WTC11 (cell line): ENCODE results near the gene SEMA3F. TPM values are rescaled to one million over a fixed set of nuclear protein-coding genes. Genes with fewer than 3 reads are reported as not detected.
A peak's percentile ranks its signal among the peaks of the same experiment; 100 is the strongest.

ENCODE experiments used
- ATAC-seq: fragments of 200-7000 bp; cut with Tn5 transposase; 2 replicates; pipeline ENCODE4 v1.10.0; 2021; ENCODE audit warnings: mild to moderate bottlenecking, moderate library complexity
- CTCF ChIA-PET: fragments of 300-600 bp; sonication (Branson Sonifier 250); formaldehyde crosslinking; loops from one replicate; lab custom pipeline; 2021; ENCODE audit warnings: antibody characterized with exemption; lab: Charles Lee
- POLR2A ChIA-PET: fragments of 350-600 bp; sonication (Branson Sonifier 250); formaldehyde crosslinking; loops from one replicate; lab custom pipeline; 2021; ENCODE audit warnings: antibody characterized with exemption; lab: Charles Lee
- DNase-seq: peaks from one replicate; pipeline ENCODE4 v3.0.0; 2021; ENCODE audit warnings: low spot score
- H3K27ac Mint-ChIP-seq: 2 replicates; pipeline ENCODE4 v1.8.0; 2021; ENCODE audit warnings: mixed read lengths
- H3K27me3 Mint-ChIP-seq: 2 replicates; pipeline ENCODE4 v1.8.0; 2021; ENCODE audit warnings: low read depth, mild to moderate bottlenecking, moderate library complexity, mixed read lengths
- H3K36me3 Mint-ChIP-seq: 2 replicates; pipeline ENCODE4 v1.8.0; 2021; ENCODE audit warnings: mixed read lengths
- H3K4me1 Mint-ChIP-seq: 2 replicates; pipeline ENCODE4 v1.8.0; 2022; ENCODE audit warnings: mixed read lengths
- H3K4me3 Mint-ChIP-seq: 2 replicates; pipeline ENCODE4 v1.8.0; 2021; ENCODE audit warnings: mild to moderate bottlenecking, moderate library complexity, mixed read lengths
- H3K9me3 Mint-ChIP-seq: 2 replicates; pipeline ENCODE4 v1.8.0; 2021; ENCODE audit warnings: mixed read lengths
- FOXJ3 ChIP-seq: sonication (generic); formaldehyde crosslinking; IDR thresholded peaks from 2 replicates; pipeline ENCODE4 v1.9.0; 2021; ENCODE audit warnings: missing genetic modification reagents, mild to moderate bottlenecking, borderline replicate concordance
- NFATC4 ChIP-seq: fragments of 250-450 bp; sonication (Bioruptor Pico); IDR thresholded peaks from 2 replicates; pipeline ENCODE4 v1.9.0; 2021; ENCODE audit warnings: mild to moderate bottlenecking
- NR2C2 ChIP-seq: sonication (generic); formaldehyde crosslinking; IDR thresholded peaks from 2 replicates; pipeline ENCODE4 v1.8.0; 2022; ENCODE audit warnings: mild to moderate bottlenecking, missing genetic modification reagents
- ZNF121 ChIP-seq: sonication (generic); formaldehyde crosslinking; IDR thresholded peaks from 2 replicates; pipeline ENCODE4 v1.8.0; 2023; ENCODE audit warnings: missing genetic modification reagents
- ZNF423 ChIP-seq: fragments of 250-450 bp; sonication (Bioruptor Pico); IDR thresholded peaks from 2 replicates; pipeline ENCODE4 v2.1.2; 2022; ENCODE audit warnings: mild to moderate bottlenecking, moderate library complexity
- total RNA-seq: library from RNA; stranded (reverse); gene quantifications from 3 replicates; pipeline ENCODE4 v1.2.3, GENCODE V29; 2021
- TF ChIP-seq, protein P1 (sequence below): fragments of 250-450 bp; sonication (Bioruptor Pico); conservative IDR thresholded peaks from 2 replicates; pipeline ENCODE4 v1.9.0; 2021; ENCODE audit warnings: mild to moderate bottlenecking
- TF ChIP-seq, protein P2 (sequence below): fragments of 250-450 bp; sonication (Bioruptor Pico); IDR thresholded peaks from 2 replicates; pipeline ENCODE4 v2.1.2; 2022; ENCODE audit warnings: mild to moderate bottlenecking, moderate library complexity
- TF ChIP-seq, protein P3 (sequence below): sonication (generic); formaldehyde crosslinking; IDR thresholded peaks from 2 replicates; pipeline ENCODE4 v1.8.0; 2022; ENCODE audit warnings: mild to moderate bottlenecking, missing genetic modification reagents
- TF ChIP-seq, protein P4 (sequence below): fragments of 250-450 bp; sonication (Bioruptor Pico); IDR thresholded peaks from 2 replicates; pipeline ENCODE4 v1.9.0; 2021; ENCODE audit warnings: mild to moderate bottlenecking
- TF ChIP-seq, protein P5 (sequence below): sonication (generic); formaldehyde crosslinking; IDR thresholded peaks from 2 replicates; pipeline ENCODE4 v1.8.0; 2023; ENCODE audit warnings: missing genetic modification reagents, mild to moderate bottlenecking, borderline replicate concordance

SEMA3F gene
- total RNA-seq, 1 experiment from 2014 or later, result 49.0 TPM

DNA sequence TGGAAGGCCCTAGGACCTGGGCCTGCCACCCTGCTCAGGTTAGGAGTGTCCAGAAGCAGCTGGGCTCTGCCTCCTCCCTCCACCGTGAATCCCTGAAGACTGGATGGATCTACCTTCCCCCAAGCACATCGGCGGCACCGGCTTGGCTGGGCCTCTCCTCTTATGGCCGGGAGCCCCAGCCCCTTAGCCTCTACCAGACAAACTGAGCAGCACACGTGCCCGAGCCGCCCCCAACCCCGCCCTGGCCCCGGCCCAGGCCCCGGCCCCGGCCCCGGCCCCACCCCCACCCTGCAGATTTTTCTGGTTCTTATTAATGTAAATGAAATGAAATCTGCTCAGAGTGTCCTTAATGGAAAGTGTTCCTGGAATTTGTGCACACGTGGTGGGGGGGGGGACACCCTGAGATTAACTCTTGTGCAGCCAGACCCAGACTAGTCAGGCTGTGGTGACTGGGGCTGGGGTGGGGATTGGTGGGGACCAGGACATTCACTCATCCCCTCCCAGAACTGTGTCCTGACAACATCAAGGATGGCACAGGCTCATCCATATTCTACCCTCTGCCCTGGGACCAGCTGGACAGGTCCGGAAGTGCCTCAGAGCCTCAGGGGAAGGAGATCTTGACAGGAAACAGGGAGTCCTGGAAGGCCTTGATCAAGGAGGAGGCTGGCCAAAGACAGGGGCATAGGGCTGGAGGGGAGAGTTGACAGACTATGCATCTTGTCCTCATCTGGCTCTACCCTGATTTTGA is 30.9 kb upstream of the SEMA3F start:
- TF ChIP-seq FOXJ3 (no peak), NR2C2 (CRISPR knock-in tag) (no peak), ZNF423 (CRISPR knock-in tag) (no peak), NFATC4 (CRISPR knock-in tag) (no peak), ZNF121 (no peak)
- TF ChIP-seq, protein P1, sequence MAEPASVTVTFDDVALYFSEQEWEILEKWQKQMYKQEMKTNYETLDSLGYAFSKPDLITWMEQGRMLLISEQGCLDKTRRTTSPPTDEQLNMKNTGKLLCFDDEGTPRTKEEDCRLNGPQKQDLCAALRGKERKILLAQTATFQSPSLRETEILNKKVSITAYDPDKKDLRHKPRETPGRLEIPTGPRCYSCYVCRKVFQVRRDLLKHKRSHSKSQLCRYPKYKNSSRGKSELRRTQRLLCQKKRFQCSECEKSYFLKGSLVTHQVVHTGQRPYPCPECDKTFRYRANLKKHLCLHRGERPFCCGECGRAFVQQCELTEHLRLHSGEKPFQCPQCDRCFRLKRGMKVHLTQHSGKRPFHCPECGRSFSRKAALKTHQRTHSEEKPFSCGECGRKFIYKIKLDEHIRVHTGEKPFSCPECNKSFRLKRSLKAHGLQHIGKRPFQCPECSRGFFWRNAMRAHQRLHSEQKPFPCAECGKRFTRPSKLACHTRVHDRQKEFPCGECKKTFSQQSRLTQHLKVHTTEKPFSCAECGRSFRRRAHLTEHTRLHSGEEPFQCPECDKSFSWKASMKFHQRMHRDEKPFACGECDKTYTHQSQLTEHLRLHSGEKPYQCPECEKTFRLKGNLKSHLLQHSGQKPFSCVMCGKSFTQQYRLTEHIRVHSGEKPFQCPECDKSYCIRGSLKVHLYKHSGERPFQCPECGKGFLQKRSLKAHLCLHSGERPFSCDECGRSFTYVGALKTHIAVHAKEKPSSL, result no peak
- TF ChIP-seq, protein P2, sequence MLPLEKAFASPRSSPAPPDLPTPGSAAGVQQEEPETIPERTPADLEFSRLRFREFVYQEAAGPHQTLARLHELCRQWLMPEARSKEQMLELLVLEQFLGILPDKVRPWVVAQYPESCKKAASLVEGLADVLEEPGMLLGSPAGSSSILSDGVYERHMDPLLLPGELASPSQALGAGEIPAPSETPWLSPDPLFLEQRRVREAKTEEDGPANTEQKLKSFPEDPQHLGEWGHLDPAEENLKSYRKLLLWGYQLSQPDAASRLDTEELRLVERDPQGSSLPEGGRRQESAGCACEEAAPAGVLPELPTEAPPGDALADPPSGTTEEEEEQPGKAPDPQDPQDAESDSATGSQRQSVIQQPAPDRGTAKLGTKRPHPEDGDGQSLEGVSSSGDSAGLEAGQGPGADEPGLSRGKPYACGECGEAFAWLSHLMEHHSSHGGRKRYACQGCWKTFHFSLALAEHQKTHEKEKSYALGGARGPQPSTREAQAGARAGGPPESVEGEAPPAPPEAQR (CRISPR knock-in tag), result no peak
- TF ChIP-seq, protein P3, sequence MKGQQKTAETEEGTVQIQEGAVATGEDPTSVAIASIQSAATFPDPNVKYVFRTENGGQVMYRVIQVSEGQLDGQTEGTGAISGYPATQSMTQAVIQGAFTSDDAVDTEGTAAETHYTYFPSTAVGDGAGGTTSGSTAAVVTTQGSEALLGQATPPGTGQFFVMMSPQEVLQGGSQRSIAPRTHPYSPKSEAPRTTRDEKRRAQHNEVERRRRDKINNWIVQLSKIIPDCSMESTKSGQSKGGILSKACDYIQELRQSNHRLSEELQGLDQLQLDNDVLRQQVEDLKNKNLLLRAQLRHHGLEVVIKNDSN (CRISPR knock-in tag), result no peak
- TF ChIP-seq, protein P4, sequence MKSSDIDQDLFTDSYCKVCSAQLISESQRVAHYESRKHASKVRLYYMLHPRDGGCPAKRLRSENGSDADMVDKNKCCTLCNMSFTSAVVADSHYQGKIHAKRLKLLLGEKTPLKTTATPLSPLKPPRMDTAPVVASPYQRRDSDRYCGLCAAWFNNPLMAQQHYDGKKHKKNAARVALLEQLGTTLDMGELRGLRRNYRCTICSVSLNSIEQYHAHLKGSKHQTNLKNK (CRISPR knock-in tag), result no peak
- TF ChIP-seq, protein P5, sequence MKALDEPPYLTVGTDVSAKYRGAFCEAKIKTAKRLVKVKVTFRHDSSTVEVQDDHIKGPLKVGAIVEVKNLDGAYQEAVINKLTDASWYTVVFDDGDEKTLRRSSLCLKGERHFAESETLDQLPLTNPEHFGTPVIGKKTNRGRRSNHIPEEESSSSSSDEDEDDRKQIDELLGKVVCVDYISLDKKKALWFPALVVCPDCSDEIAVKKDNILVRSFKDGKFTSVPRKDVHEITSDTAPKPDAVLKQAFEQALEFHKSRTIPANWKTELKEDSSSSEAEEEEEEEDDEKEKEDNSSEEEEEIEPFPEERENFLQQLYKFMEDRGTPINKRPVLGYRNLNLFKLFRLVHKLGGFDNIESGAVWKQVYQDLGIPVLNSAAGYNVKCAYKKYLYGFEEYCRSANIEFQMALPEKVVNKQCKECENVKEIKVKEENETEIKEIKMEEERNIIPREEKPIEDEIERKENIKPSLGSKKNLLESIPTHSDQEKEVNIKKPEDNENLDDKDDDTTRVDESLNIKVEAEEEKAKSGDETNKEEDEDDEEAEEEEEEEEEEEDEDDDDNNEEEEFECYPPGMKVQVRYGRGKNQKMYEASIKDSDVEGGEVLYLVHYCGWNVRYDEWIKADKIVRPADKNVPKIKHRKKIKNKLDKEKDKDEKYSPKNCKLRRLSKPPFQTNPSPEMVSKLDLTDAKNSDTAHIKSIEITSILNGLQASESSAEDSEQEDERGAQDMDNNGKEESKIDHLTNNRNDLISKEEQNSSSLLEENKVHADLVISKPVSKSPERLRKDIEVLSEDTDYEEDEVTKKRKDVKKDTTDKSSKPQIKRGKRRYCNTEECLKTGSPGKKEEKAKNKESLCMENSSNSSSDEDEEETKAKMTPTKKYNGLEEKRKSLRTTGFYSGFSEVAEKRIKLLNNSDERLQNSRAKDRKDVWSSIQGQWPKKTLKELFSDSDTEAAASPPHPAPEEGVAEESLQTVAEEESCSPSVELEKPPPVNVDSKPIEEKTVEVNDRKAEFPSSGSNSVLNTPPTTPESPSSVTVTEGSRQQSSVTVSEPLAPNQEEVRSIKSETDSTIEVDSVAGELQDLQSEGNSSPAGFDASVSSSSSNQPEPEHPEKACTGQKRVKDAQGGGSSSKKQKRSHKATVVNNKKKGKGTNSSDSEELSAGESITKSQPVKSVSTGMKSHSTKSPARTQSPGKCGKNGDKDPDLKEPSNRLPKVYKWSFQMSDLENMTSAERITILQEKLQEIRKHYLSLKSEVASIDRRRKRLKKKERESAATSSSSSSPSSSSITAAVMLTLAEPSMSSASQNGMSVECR, result no peak
- Mint-ChIP-seq H3K27me3 (no peaks in the 10 kb centered on the region), H3K9me3 (no peaks in the 10 kb centered on the region), H3K4me1 (peaks cover 41% of the 10 kb centered on the region), H3K4me3 (no peak overlapping the region), H3K27ac (no peak overlapping the region), H3K36me3 (peaks cover 2% of the 10 kb centered on the region; the same call in 1 of the 2 replicates)
- CTCF ChIA-PET, result interaction anchor here (0.6 to 5.9 kb wide), 14 partner anchors 12 to 423 kb away, joined by 3 to 74 read pairs (median 6); partner anchors contain the start of gene GNAT1
- DNase-seq, result no peak
- POLR2A ChIA-PET, result interaction anchor here (0.8 kb wide), 1 partner anchor 70 kb away, joined by 3 read pairs; no protein-coding TSS in a partner anchor
- no peak for ATAC-seq

DNA sequence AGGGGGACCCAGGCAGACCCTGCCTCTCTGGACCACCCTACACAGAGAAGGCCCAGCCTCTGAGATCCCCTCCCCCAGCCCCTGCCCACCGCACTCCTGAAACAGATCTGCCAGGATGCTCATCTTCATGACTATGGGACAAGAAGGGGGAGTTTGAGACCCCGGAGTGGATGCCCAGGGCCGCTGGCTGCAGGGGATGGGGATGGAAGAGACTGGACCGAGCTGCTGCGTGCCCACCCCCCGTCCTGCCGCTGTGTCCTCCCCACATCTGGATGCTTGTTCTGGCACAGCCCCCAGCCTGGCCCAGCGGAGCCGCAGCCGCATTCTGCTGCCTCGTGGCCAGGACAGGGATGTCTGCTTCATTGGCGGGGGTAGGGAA is 30.3 kb upstream of the SEMA3F start:
- CTCF ChIA-PET, result interaction anchor here (0.6 to 2.2 kb wide), 11 partner anchors 13 to 252 kb away, joined by 3 to 11 read pairs (median 6); no protein-coding TSS in a partner anchor
- ATAC-seq, result no peak; the same call in 1 of the 2 replicates
- H3K9me3 Mint-ChIP-seq, result no peaks in the 10 kb centered on the region
- no peak for TF ChIP-seq ZNF423 (CRISPR knock-in tag)
- no peak overlapping the region for H3K4me3 Mint-ChIP-seq
- peaks cover 41% of the 10 kb centered on the region for H3K4me1 Mint-ChIP-seq
- H3K27ac Mint-ChIP-seq, result no peak overlapping the region
- POLR2A ChIA-PET, result interaction anchor here (1.4 kb wide), 1 partner anchor 14 kb away, joined by 6 read pairs; no protein-coding TSS in a partner anchor
- H3K27me3 Mint-ChIP-seq, result no peaks in the 10 kb centered on the region
- H3K36me3 Mint-ChIP-seq, result peaks cover 1% of the 10 kb centered on the region; the same call in 1 of the 2 replicates
- peak; percentile 32 for DNase-seq
